Transverse colon (tissue), 4 donors: ENCODE measurements around the gene YWHAB.

Source experiments
- CTCF ChIP-seq, 5 experiments: fragments of 200-600 bp in 3 of 5; fragments of 450-650 bp in 2 of 5; sonication (generic) in 3 of 5; IDR thresholded peaks; 1 replicate in 2 of 5; 2 replicates in 3 of 5; pipeline ENCODE4 v1.5.1; 2016 to 2017; ENCODE audit warnings: antibody characterized with exemption in 5 of 5, inconsistent platforms in 3 of 5, mild to moderate bottlenecking in 2 of 5, moderate library complexity in 1 of 5
- POLR2A ChIP-seq: fragments of 450-650 bp; IDR thresholded peaks from one replicate; pipeline ENCODE4 v1.6.1; 2016; ENCODE audit warnings: antibody characterized with exemption, mild to moderate bottlenecking, moderate library complexity
- POLR2AphosphoS5 ChIP-seq, 3 donors: sonication (generic); formaldehyde crosslinking; IDR thresholded peaks; one replicate each; pipeline ENCODE4 v1.6.1; 2016; ENCODE audit warnings: antibody characterized with exemption in 3 of 3

- no peak for TF ChIP-seq CTCF (IDR thresholded peaks at IDR 0.05)
- TF ChIP-seq POLR2A, result no peak
- TF ChIP-seq POLR2AphosphoS5 (IDR thresholded peaks at IDR 0.05), result no peak
These were observed 556 bp upstream of the YWHAB start for GRCh38 chr20:44884907-44885391.
